ENCODE data around the gene HOTAIR. TPM values are rescaled to one million over a fixed set of nuclear protein-coding genes. Genes with fewer than 3 reads are reported as not detected.

Gene HOTAIR
- polyA plus RNA-seq, 1 donor from 2014 or later = not detected

GRCh38 chr12:53966085-53966384 lies 8.7 kb downstream of the HOTAIR start:
- Histone ChIP-seq H2AFZ (ENCODE audit: low read depth, low read length) (no peak overlapping the region), H3K4me2 (ENCODE audit: low read length) (no peak overlapping the region), H3K27ac (ENCODE audit: low read length) (no peak overlapping the region), H3K9me2 (ENCODE audit: insufficient read depth, low read length) (no peaks in the 10 kb centered on the region), H3K79me2 (replicated peaks; ENCODE audit: insufficient read depth, low read length) (no peaks in the 10 kb centered on the region), H3K36me3 (ENCODE audit: insufficient read depth, low read length) (no peaks in the 10 kb centered on the region), H4K20me1 (ENCODE audit: insufficient read depth) (no peaks in the 10 kb centered on the region), H3F3A (ENCODE audit: insufficient read depth, low read length, poor library complexity, severe bottlenecking) (no peaks in the 10 kb centered on the region), H3K27me3 (ENCODE audit: insufficient read depth, low read depth, low read length) (peaks cover 100% of the 10 kb centered on the region), H3K9ac (ENCODE audit: low read length) (no peak overlapping the region), H3K9me3 (ENCODE audit: low read length) (no peaks in the 10 kb centered on the region), H3K4me3 (ENCODE audit: low read length) (no peak overlapping the region)
- no peak for TF ChIP-seq MXI1 (conservative IDR thresholded peaks at IDR 0.05; ENCODE audit: poor library complexity, severe bottlenecking)
- no peak for TF ChIP-seq CTCF (IDR thresholded peaks at IDR 0.05; ENCODE audit: poor library complexity, severe bottlenecking)
- TF ChIP-seq REST (IDR thresholded peaks at IDR 0.05; ENCODE audit: borderline replicate concordance) = no peak
- TF ChIP-seq POLR2AphosphoS5 (IDR thresholded peaks at IDR 0.05) = no peak
- TF ChIP-seq EZH2 (IDR thresholded peaks at IDR 0.05; ENCODE audit: borderline replicate concordance, insufficient read depth, low read length, poor library complexity, severe bottlenecking) = no peak
- TF ChIP-seq RAD21 (conservative IDR thresholded peaks at IDR 0.05) = no peak
- no peak for TF ChIP-seq EP300 (conservative IDR thresholded peaks at IDR 0.05; ENCODE audit: poor library complexity, severe bottlenecking)
- TF ChIP-seq TAF1 (IDR thresholded peaks at IDR 0.05; ENCODE audit: low read depth) = no peak
- TF ChIP-seq SMC3 (conservative IDR thresholded peaks at IDR 0.05; ENCODE audit: poor library complexity) = no peak

GRCh38 chr12:53965281-53966084 lies 9.3 kb downstream of the HOTAIR start:
- H2AFZ ChIP-seq (ENCODE audit: low read depth, low read length) = no peak overlapping the region
- H3K27me3 ChIP-seq (ENCODE audit: insufficient read depth, low read depth, low read length) = peaks cover 100% of the 10 kb centered on the region
- no peak for TF ChIP-seq RAD21 (conservative IDR thresholded peaks at IDR 0.05)
- TF ChIP-seq CTCF (IDR thresholded peaks at IDR 0.05; ENCODE audit: poor library complexity, severe bottlenecking) = no peak
- no peak for TF ChIP-seq EZH2 (IDR thresholded peaks at IDR 0.05; ENCODE audit: borderline replicate concordance, insufficient read depth, low read length, poor library complexity, severe bottlenecking)
- TF ChIP-seq POLR2AphosphoS5 (IDR thresholded peaks at IDR 0.05) = no peak
- no peak for TF ChIP-seq SMC3 (conservative IDR thresholded peaks at IDR 0.05; ENCODE audit: poor library complexity)
- TF ChIP-seq MXI1 (conservative IDR thresholded peaks at IDR 0.05; ENCODE audit: poor library complexity, severe bottlenecking) = no peak
- no peak overlapping the region for H3K4me3 ChIP-seq (ENCODE audit: low read length)
- no peaks in the 10 kb centered on the region for H3F3A ChIP-seq (ENCODE audit: insufficient read depth, low read length, poor library complexity, severe bottlenecking)
- H4K20me1 ChIP-seq (ENCODE audit: insufficient read depth) = no peaks in the 10 kb centered on the region
- no peaks in the 10 kb centered on the region for H3K9me2 ChIP-seq (ENCODE audit: insufficient read depth, low read length)
- no peak overlapping the region for H3K27ac ChIP-seq (ENCODE audit: low read length)
- no peaks in the 10 kb centered on the region for H3K79me2 ChIP-seq (replicated peaks; ENCODE audit: insufficient read depth, low read length)
- H3K36me3 ChIP-seq (ENCODE audit: insufficient read depth, low read length) = no peaks in the 10 kb centered on the region
- H3K4me2 ChIP-seq (ENCODE audit: low read length) = no peak overlapping the region
- H3K9me3 ChIP-seq (ENCODE audit: low read length) = no peaks in the 10 kb centered on the region
- H3K9ac ChIP-seq (ENCODE audit: low read length) = no peak overlapping the region
